ENCODE measurements around the gene GDAP2. TPM values are rescaled to one million over a fixed set of nuclear protein-coding genes. Genes with fewer than 3 reads are reported as not detected.
A peak's percentile ranks its signal among the peaks of the same experiment; 100 is the strongest.

The GDAP2 gene
- total RNA-seq, 1 experiment from 2014 or later: 24.4 TPM

DNA sequence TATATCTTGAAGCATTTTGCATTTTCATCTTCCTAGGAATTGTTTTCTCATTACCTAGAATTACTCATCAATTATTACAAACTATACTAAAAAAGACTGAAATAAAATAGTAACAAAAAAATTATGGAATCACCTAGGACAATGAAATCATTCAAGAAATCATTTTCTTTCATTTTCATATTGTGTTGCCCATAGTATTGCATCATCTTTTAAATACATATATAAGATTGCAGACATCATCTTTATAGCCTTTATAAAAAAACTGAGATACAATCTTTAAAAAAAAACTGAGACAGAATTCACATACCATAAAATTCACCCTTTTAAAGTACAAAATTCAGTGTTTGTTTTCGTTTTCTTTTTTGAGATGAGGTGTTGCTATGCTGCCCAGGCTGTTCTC lies 29.6 kb downstream of the GDAP2 start:
- 0 out of 7 replicates have a peak overlapping the region, but pooled peaks of 1 of the 3 experiments have one; percentile 15 for H3K27ac Mint-ChIP-seq
- Histone ChIP-seq H3K27me3 (ENCODE audit: insufficient read depth, low read length) (no peaks in the 10 kb centered on the region), H3K27ac (ENCODE audit: insufficient read length, low read depth, low read length) (no peak overlapping the region), H3K14ac (ENCODE audit: insufficient read depth, low read length) (no peak overlapping the region), H3T11ph (ENCODE audit: low read length) (no peak overlapping the region), H3K79me1 (ENCODE audit: insufficient read depth, low read depth, low read length, poor library complexity, severe bottlenecking) (no peaks in the 10 kb centered on the region), H2BK15ac (ENCODE audit: low read depth, low read length) (no peak overlapping the region), H2BK20ac (ENCODE audit: low read depth, low read length, poor library complexity, severe bottlenecking) (no peak overlapping the region), H4K8ac (replicated peaks; ENCODE audit: insufficient read length, low read depth, low read length) (no peak overlapping the region), H4K91ac (ENCODE audit: insufficient read length, low read depth, low read length) (no peak overlapping the region), H3K18ac (ENCODE audit: insufficient read length, low read depth, low read length) (no peak overlapping the region), H3K23ac (ENCODE audit: insufficient read length, low read depth, low read length) (no peak overlapping the region), H2AK5ac (ENCODE audit: insufficient read length, low read length) (no peak overlapping the region), H2BK12ac (ENCODE audit: insufficient read length, low read depth, low read length) (no peak overlapping the region), H3K4ac (ENCODE audit: low read depth, low read length) (no peak overlapping the region), H4K20me1 (ENCODE audit: control insufficient read depth, insufficient read depth, insufficient read length) (no peaks in the 10 kb centered on the region), H3K4me2 (ENCODE audit: insufficient read depth, insufficient read length, low read length) (no peak overlapping the region), H4K5ac (ENCODE audit: insufficient read length, low read depth, low read length) (no peak overlapping the region), H3K9me3 (ENCODE audit: control insufficient read depth, low read depth, low read length) (no peaks in the 10 kb centered on the region), H2AFZ (ENCODE audit: low read length) (no peak overlapping the region), H3K23me2 (ENCODE audit: insufficient read length, low read depth, low read length, poor library complexity, severe bottlenecking) (no peaks in the 10 kb centered on the region), H2BK120ac (ENCODE audit: low read depth, low read length, poor library complexity, severe bottlenecking) (no peak overlapping the region), H2BK5ac (ENCODE audit: insufficient read length, low read length) (no peak overlapping the region), H3K79me2 (ENCODE audit: insufficient read depth, low read length) (no peaks in the 10 kb centered on the region), H3K9ac (ENCODE audit: extremely low read depth, insufficient read length, low read length) (no peak overlapping the region), H3K4me1 (ENCODE audit: insufficient read depth, low read length) (no peaks in the 10 kb centered on the region), H3K56ac (ENCODE audit: insufficient read length, low read depth, low read length) (no peak overlapping the region)
- no peaks in the 10 kb centered on the region for H3K27me3 Mint-ChIP-seq (ENCODE audit: low read depth)
- H3K9me3 Mint-ChIP-seq: no peaks in the 10 kb centered on the region
- DNase-seq: no peak
- TF ChIP-seq, protein P1, sequence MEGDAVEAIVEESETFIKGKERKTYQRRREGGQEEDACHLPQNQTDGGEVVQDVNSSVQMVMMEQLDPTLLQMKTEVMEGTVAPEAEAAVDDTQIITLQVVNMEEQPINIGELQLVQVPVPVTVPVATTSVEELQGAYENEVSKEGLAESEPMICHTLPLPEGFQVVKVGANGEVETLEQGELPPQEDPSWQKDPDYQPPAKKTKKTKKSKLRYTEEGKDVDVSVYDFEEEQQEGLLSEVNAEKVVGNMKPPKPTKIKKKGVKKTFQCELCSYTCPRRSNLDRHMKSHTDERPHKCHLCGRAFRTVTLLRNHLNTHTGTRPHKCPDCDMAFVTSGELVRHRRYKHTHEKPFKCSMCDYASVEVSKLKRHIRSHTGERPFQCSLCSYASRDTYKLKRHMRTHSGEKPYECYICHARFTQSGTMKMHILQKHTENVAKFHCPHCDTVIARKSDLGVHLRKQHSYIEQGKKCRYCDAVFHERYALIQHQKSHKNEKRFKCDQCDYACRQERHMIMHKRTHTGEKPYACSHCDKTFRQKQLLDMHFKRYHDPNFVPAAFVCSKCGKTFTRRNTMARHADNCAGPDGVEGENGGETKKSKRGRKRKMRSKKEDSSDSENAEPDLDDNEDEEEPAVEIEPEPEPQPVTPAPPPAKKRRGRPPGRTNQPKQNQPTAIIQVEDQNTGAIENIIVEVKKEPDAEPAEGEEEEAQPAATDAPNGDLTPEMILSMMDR (conservative IDR thresholded peaks at IDR 0.05): no peak
- no peak overlapping the region for H3K4me3 Mint-ChIP-seq
- H3K4me1 Mint-ChIP-seq: no peaks in the 10 kb centered on the region
- no CpG with 5 or more reads among the region's 1 CpG for WGBS (ENCODE audit: extremely low coverage, insufficient read length, low lambda C conversion rate)
- peaks cover 0 to 50% (median 32%) of the 10 kb centered on the region in 3 experiments; a peak in 5 of 7 replicates for H3K36me3 Mint-ChIP-seq (ENCODE audit: insufficient read depth in 1 of 3, low read depth in 3 of 3)

All from H9 (cell line).